GM12873 (cell line): ENCODE data around the gene KCNQ1OT1.

Source experiments
- CTCF ChIP-seq: IDR thresholded peaks from 2 replicates; pipeline ENCODE4 v1.5.1; 2012; ENCODE audit warnings: low read depth, mild to moderate bottlenecking, moderate library complexity, low read length, control low read depth; ENCODE audit not compliant: insufficient read depth; ENCODE audit errors: missing control alignments

The KCNQ1OT1 gene

GRCh38 chr11:2661173-2662023 is 38.4 kb downstream of the KCNQ1OT1 start:
- TF ChIP-seq CTCF = no peak

- no peak for TF ChIP-seq CTCF
Measured at GRCh38 chr11:2660357-2660939, 39.3 kb downstream of the KCNQ1OT1 start.

GRCh38 chr11:2657697-2658284 is 42.0 kb downstream of the KCNQ1OT1 start:
- TF ChIP-seq CTCF = no peak

- TF ChIP-seq CTCF = no peak
Measured at GRCh38 chr11:2656859-2657258, 42.9 kb downstream of the KCNQ1OT1 start.

- TF ChIP-seq CTCF = no peak
Measured at GRCh38 chr11:2655834-2656622, 43.8 kb downstream of the KCNQ1OT1 start.

- no peak for TF ChIP-seq CTCF
Measured at GRCh38 chr11:2655016-2655719, 44.6 kb downstream of the KCNQ1OT1 start.
